ENCODE data around the gene DYNLL1. TPM values are rescaled to one million over a fixed set of nuclear protein-coding genes. Genes with fewer than 3 reads are reported as not detected.

The DYNLL1 gene
- total and polyA plus RNA-seq, 2 experiments from 2014 or later = 340 to 782 TPM

DNA sequence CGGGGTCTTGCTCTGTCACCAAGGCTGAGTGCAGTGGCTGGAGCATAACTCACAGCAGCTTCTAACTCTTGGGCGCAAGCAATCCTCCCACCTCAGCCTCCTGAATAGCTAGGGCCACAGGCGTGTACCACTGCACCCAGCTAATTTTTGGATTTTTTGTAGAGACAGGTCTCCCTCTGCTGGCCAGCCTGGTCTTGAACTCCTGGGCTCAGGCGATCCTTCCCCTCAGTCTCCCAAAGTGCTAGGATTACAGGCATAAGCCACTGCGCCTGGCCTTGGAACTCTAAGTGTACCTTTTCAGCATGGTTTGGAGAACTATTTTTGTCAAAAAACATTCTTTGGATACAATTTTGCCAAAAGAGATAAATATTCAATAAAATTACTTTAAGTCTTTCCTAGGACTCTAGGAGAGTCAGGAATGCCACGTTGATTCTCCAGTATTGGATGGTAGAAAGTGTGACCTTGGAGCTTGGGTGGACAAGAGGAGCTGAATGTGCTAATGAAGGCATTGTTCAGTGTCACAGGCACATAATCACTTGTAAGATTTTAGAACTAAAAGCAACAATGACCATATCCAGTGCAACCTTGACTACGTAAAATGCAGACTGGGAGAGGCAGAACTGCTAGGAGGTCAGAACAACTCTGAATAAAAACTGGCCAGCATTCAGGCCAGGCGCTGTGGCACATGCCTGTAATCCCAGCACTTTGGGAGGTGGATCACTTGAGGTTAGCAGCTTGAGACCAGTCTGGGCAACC, 29.2 kb upstream of the DYNLL1 start:
- peaks cover 6% of the 10 kb centered on the region; the same call in 1 of the 2 replicates for H4K20me1 ChIP-seq (ENCODE audit: insufficient read depth)
- TF ChIP-seq EZH2phosphoT487 (IDR thresholded peaks at IDR 0.05; ENCODE audit: insufficient read depth, low read depth) (no peak), EZH2 (IDR thresholded peaks at IDR 0.05; ENCODE audit: insufficient read depth, poor library complexity, severe bottlenecking) (no peak)
- no peak overlapping the region for H2AFZ ChIP-seq
- H3K9me2 ChIP-seq (ENCODE audit: insufficient read depth) = no peaks in the 10 kb centered on the region
- peaks cover 42% of the 10 kb centered on the region for H3F3A ChIP-seq (ENCODE audit: insufficient read depth)
- H3K9ac ChIP-seq = peak overlapping the region; percentile 24; the same call in 1 of the 2 replicates
- H3K27me3 ChIP-seq (replicated peaks; ENCODE audit: insufficient read depth) = no peaks in the 10 kb centered on the region
- peaks cover 96% of the 10 kb centered on the region for H3K79me2 ChIP-seq (ENCODE audit: insufficient read depth)
- in situ Hi-C loops (cut with MboI) = no loop called here
- peaks cover 46% of the 10 kb centered on the region for H3K36me3 ChIP-seq (ENCODE audit: low read depth)
- 36 to 43% methylated on average over 8 of the region's 8 CpGs for WGBS, 2 experiments (ENCODE audit: low coverage in 1 of 2, low lambda C conversion rate in 2 of 2, missing lambda C conversion rate in 2 of 2)
- peaks cover 19% of the 10 kb centered on the region; the same call in 1 of the 2 replicates for H3K4me1 ChIP-seq (ENCODE audit: insufficient read depth)
- DNase-seq = peak; percentile 78
- no peak overlapping the region for H3K4me3 ChIP-seq
- no peaks in the 10 kb centered on the region for H3K9me3 ChIP-seq (ENCODE audit: low read depth)
- no peak overlapping the region for H3K4me2 ChIP-seq (ENCODE audit: unreplicated experiment)
- H3K27ac ChIP-seq = peak overlapping the region; percentile 16; the same call in 1 of the 2 replicates

DNA sequence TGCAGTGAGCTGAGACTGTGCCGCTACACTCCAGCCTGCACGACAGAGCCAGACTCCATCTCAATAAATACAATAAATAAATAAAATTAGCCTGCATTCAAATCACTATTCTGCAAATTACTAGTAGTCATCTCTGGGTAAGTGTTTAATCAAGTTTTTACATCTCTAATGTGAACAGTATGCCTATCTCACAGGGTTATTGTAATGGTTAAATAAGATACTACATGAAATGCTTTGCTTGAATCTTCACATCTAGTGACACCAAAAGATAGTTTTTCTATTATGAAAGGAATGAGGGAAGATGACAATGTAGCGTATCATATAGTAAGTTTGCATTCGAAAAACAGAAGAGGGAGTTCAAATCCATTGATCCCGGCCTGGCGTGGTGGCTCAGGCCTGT, 28.5 kb upstream of the DYNLL1 start:
- H3K27ac ChIP-seq = 0 out of 2 replicates have a peak overlapping the region, but pooled peaks have one; percentile 16
- H3K9me2 ChIP-seq (ENCODE audit: insufficient read depth) = no peaks in the 10 kb centered on the region
- in situ Hi-C loops (cut with MboI) = no loop called here
- H3K79me2 ChIP-seq (ENCODE audit: insufficient read depth) = peaks cover 96% of the 10 kb centered on the region
- peaks cover 39% of the 10 kb centered on the region for H3K36me3 ChIP-seq (ENCODE audit: low read depth)
- H3K4me3 ChIP-seq = no peak overlapping the region
- no peaks in the 10 kb centered on the region for H3K27me3 ChIP-seq (replicated peaks; ENCODE audit: insufficient read depth)
- H4K20me1 ChIP-seq (ENCODE audit: insufficient read depth) = peaks cover 6% of the 10 kb centered on the region; the same call in 1 of the 2 replicates
- no peak overlapping the region for H2AFZ ChIP-seq
- peak overlapping the region; percentile 90 for H3K4me2 ChIP-seq (ENCODE audit: unreplicated experiment)
- TF ChIP-seq EZH2 (IDR thresholded peaks at IDR 0.05; ENCODE audit: insufficient read depth, poor library complexity, severe bottlenecking) = no peak
- no peak for TF ChIP-seq EZH2phosphoT487 (IDR thresholded peaks at IDR 0.05; ENCODE audit: insufficient read depth, low read depth)
- DNase-seq = no peak
- H3F3A ChIP-seq (ENCODE audit: insufficient read depth) = peaks cover 45% of the 10 kb centered on the region
- WGBS, 2 experiments (ENCODE audit: low coverage in 1 of 2, low lambda C conversion rate in 2 of 2, missing lambda C conversion rate in 2 of 2) = 91 to 92% methylated on average over 6 of the region's 6 CpGs
- H3K9ac ChIP-seq = 0 out of 2 replicates have a peak overlapping the region, but pooled peaks have one; percentile 89
- H3K9me3 ChIP-seq (ENCODE audit: low read depth) = no peaks in the 10 kb centered on the region
- peaks cover 25% of the 10 kb centered on the region for H3K4me1 ChIP-seq (ENCODE audit: insufficient read depth)

DNA sequence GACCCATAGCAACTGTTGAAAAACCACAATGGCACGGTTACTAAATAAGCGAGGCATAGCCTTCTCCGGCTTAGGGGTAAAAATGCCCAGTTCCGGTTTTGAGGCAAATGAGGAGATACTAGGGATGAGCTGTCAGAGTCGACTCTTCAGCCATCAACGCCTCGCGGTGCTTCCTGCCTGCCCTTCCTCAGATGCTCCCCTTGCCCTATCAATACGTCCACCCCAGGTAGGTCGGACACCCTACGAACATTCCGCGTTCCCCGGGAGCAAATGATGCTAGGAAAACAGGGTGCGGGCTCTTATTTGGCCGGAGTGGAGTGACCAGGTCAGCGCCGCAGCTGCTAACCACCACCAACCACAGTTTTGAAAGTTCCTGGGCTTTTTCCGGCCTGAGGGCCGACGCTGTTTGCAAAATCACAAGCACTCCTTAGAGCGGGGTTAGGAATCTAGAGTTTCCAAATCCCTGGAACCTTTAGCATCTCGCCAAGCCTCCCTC, 27.5 kb upstream of the DYNLL1 start:
- H3K4me2 ChIP-seq (ENCODE audit: unreplicated experiment) = peak overlapping the region; percentile 90
- no peak for TF ChIP-seq EZH2phosphoT487 (IDR thresholded peaks at IDR 0.05; ENCODE audit: insufficient read depth, low read depth)
- TF ChIP-seq EZH2 (IDR thresholded peaks at IDR 0.05; ENCODE audit: insufficient read depth, poor library complexity, severe bottlenecking) = no peak
- no peaks in the 10 kb centered on the region for H3K9me2 ChIP-seq (ENCODE audit: insufficient read depth)
- in situ Hi-C loops (cut with MboI) = no loop called here
- peaks cover 47% of the 10 kb centered on the region for H3F3A ChIP-seq (ENCODE audit: insufficient read depth)
- H3K36me3 ChIP-seq (ENCODE audit: low read depth) = peaks cover 31% of the 10 kb centered on the region
- H4K20me1 ChIP-seq (ENCODE audit: insufficient read depth) = peaks cover 6% of the 10 kb centered on the region; the same call in 1 of the 2 replicates
- peak overlapping the region; percentile 92 for H3K4me3 ChIP-seq
- peak overlapping the region; percentile 50 for H2AFZ ChIP-seq
- WGBS, 2 experiments (ENCODE audit: low coverage in 1 of 2, low lambda C conversion rate in 2 of 2, missing lambda C conversion rate in 2 of 2) = 0 to 3% methylated on average over 23 of the region's 23 CpGs
- H3K27me3 ChIP-seq (replicated peaks; ENCODE audit: insufficient read depth) = no peaks in the 10 kb centered on the region
- no peaks in the 10 kb centered on the region for H3K9me3 ChIP-seq (ENCODE audit: low read depth)
- peak; percentile 80 for DNase-seq
- H3K4me1 ChIP-seq (ENCODE audit: insufficient read depth) = peaks cover 31% of the 10 kb centered on the region
- peak overlapping the region; percentile 89 for H3K9ac ChIP-seq
- peaks cover 94% of the 10 kb centered on the region for H3K79me2 ChIP-seq (ENCODE audit: insufficient read depth)
- peak overlapping the region; percentile 79 for H3K27ac ChIP-seq

DNA sequence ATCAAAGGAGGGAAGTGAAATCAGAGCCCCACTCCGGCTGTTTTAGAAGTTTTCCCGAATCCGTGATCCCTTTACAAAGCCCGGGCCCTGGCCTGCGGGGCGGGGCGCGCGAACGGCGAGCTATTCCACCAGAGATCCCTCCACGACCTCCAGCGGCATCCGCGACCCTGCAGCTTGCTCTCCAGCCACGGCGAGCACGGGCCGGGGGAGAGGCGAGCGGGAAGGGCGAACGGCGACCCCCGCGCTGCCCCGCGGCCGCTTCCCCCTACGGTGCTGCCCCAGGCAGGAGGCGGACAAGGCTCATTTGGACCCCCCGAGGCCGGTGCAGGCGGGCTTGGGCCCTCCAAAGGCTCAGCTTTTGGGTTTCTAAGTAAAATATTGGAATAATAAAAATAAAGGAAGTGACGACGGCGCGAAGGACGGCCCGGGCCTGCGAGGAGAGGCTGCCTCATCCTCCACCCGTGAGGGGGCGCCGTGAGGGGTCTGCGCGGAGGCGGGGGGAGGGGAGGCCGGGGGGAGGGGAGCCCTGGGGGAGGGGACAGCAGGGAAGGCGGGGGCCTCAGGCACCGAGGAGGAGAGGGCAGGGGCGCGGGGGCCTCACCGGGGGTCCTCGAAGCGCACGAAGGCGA, 27.0 kb upstream of the DYNLL1 start:
- Histone ChIP-seq H2AFZ (peak overlapping the region; percentile 97), H3K27ac (peak overlapping the region; percentile 79), H3K27me3 (replicated peaks; ENCODE audit: insufficient read depth) (no peaks in the 10 kb centered on the region), H4K20me1 (ENCODE audit: insufficient read depth) (peaks cover 6% of the 10 kb centered on the region; the same call in 1 of the 2 replicates), H3K36me3 (ENCODE audit: low read depth) (peaks cover 26% of the 10 kb centered on the region), H3K9ac (peak overlapping the region; percentile 89), H3K4me2 (ENCODE audit: unreplicated experiment) (peak overlapping the region; percentile 90), H3K9me3 (ENCODE audit: low read depth) (no peaks in the 10 kb centered on the region), H3K79me2 (ENCODE audit: insufficient read depth) (peaks cover 94% of the 10 kb centered on the region), H3K4me3 (peak overlapping the region; percentile 92), H3F3A (ENCODE audit: insufficient read depth) (peaks cover 50% of the 10 kb centered on the region), H3K4me1 (ENCODE audit: insufficient read depth) (peaks cover 33% of the 10 kb centered on the region), H3K9me2 (ENCODE audit: insufficient read depth) (no peaks in the 10 kb centered on the region)
- DNase-seq = peak; percentile 51
- in situ Hi-C loops (cut with MboI) = no loop called here
- TF ChIP-seq EZH2 (IDR thresholded peaks at IDR 0.05; ENCODE audit: insufficient read depth, poor library complexity, severe bottlenecking) (no peak), EZH2phosphoT487 (IDR thresholded peaks at IDR 0.05; ENCODE audit: insufficient read depth, low read depth) (no peak)
- WGBS, 2 experiments (ENCODE audit: low coverage in 1 of 2, low lambda C conversion rate in 2 of 2, missing lambda C conversion rate in 2 of 2) = 0 to 1% methylated on average over 17 to 56 of the region's 57 CpGs

Measured in GM23248 (cell line).